Kidney capillary endothelial cell (primary cell): ENCODE data around the gene REEP6.
A peak's percentile ranks its signal among the peaks of the same experiment; 100 is the strongest.
"Not testable (repeated sequence)": the region's sequence is repeated elsewhere in the genome, so short reads cannot be mapped to it uniquely, and the experiment has no call there.

ENCODE experiments used
- DNase-seq: peaks from one replicate; pipeline ENCODE4 v3.0.0-alpha.2; 2018; ENCODE audit warnings: low spot score

Gene REEP6

DNA sequence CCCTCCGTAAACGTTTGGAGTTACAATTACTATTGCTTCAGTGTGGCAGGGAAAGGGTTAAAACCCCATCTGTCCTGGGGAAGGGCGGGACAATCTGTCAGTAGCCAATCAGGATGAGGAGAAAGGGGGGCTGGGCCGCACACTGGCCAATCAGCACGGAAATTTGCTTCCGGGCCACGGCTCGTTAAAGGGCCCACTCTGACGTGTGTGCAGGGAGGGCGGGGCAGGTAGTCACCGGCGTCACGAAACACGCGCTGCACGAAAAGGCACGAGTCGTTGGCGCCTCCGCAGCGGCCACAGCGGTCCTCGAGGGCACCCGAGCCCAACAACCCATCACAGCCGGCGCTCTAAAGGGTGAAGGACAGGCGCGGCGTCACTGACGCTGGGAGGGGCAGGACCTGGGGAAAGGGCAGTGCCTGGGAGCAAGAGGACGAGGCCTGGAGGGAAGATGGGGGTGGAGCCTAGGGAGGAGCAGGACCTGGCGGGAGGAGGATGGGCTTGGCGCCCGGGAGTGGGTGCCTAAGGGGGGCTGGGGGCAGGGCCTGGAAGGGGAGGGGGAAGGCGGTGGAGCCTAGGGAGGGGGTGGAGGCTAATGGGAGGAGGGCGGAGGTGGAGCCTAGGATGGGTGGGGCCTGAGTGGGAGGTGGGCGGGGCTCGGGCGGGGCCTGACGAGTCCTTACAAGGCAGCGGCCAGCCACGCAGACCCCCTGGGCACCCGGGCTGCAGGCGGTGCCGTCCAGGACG is 17.0 kb downstream of the REEP6 start:
- peak; percentile 88 for DNase-seq

DNA sequence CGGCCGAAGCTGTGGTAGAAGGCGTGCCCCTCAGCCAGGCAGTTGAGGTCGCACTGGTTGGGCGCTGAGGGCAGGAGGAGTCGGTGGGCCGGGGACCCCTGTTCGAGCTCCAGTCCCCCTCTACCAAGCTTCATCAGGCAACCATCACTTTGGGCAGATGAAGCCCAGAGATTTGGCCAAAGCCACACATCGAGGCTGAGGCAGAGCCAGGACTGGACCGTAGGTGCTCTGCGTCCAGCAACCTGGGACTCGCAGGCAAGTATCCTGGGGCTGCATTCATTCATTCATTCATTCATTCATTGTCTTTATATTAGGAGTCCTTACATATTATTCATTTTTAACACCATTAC is 17.5 kb downstream of the REEP6 start:
- DNase-seq = no peak

DNA sequence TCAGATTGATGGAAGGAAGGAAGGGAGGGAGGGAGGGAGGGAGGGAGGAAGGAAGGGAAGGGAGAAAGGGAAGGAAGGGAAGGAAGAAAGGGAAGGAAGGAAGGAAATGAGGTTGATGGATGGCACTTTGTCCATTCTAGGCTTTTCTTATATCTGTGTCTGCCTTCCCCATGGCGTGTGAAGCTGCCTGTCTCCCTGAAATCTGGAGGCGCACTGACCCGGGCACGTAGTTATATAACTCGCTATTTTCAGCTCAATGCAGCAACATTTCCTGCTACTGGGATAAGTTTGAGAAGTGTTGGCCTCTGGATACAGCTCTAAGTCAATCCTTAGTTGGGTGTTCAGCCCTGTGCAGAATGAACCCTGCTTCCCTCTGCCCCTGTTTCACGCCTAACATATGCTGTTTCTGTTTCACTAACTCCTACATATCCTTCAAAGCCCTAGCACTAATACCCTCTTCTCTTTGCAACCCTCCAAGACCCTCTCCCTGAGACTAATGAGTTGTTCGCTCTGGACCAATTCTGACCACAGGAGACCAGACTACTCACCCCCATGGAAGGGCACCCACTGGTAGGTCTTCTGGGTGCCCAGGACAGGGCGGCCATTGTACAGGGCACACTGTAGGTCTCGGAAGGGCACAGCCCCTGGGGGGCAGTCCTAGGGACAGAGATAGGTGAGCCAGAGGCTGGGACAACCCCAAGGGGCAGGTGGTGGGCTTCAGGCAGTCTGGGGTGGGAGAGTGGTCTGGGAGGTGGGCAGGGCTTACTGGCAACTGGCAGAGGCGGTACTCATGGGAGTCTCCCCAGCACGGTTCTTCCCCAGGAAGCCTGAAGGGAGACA is 18.8 kb downstream of the REEP6 start:
- DNase-seq = no peak

DNA sequence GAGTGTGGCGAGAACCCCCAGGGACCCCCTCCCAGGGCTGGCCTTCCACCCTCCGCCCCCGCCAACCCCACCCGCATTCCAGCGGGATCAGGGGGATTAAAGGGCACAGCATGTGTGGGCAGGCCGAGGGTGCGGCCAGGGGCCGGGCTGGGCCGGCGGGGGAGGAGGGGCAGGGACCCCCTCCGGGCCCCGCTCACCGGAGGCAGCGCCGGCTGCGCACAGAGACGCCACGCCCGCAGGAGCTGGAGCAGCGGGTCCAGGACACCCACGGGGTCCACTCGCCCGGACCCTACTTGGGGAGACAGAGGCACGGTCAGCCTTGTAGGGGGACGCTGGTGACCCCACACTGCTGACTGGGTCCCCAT is 19.4 kb downstream of the REEP6 start:
- no peak for DNase-seq

DNA sequence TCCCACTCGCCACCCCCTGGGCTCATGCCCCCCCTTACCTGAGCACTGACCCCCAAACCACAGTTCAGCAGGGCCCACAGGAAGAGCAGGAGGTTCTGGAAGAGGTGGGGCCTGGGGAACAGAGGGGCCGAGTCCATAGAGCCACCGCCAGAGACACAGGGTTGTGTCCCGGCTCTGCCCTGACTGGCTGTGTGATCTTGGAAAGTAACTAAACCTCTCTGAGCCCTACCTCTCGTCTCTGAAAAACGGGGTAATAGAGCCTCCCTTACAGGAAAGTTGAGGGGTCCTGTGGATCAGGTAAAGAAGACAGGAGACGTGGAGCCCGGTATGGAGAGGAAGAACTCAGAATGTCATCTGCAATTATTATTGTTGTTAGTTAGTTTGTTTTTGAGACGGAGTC is 19.8 kb downstream of the REEP6 start:
- DNase-seq = no peak

DNA sequence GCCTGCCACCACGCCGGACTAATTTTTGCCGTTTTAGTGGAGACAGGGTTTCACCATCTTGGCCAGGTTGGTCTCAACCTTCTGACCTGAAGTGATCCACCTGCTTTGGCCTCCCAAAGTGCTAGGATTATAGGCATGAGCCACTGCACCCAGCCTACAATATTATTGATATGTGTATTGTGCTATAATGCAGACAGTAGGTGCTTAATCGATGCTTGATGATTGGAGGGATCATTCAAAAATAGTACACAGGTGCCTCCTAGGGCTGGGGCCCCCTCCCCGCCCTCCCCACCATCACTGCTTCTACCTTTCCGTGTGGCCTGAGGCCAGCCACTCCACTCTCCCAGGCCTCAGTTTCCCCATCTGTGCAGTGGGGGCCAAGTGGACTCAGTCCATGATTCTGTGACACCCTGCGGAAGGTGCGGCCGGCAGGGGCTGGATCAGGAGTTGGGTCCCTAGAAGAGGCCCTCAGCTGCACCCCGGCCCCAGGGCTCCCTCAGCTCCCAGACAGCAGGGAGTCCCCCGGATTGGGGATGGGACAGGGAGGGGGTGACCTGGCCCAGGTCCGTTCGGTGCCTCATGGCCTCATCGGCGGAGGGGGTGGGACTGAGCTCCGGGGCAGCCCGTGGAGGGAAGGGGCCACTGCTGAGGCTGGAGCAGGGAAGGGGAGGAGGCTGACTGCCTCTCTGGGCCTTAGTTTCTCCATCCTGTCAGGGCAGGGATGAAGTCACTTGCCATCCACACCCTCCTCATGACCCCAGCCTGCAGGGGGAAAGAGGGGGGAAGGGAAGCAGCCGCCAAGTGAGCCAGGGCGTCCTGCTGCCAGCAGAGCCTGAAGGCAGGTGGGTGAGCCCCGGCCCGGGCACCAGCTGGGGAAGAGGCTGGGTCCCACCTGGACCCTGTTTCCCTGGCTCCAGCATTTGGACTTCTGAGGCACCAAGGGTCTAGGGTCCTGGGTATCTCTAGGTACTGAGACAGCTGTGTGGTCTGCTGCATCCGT is 20.6 kb downstream of the REEP6 start:
- no peak for DNase-seq

DNA sequence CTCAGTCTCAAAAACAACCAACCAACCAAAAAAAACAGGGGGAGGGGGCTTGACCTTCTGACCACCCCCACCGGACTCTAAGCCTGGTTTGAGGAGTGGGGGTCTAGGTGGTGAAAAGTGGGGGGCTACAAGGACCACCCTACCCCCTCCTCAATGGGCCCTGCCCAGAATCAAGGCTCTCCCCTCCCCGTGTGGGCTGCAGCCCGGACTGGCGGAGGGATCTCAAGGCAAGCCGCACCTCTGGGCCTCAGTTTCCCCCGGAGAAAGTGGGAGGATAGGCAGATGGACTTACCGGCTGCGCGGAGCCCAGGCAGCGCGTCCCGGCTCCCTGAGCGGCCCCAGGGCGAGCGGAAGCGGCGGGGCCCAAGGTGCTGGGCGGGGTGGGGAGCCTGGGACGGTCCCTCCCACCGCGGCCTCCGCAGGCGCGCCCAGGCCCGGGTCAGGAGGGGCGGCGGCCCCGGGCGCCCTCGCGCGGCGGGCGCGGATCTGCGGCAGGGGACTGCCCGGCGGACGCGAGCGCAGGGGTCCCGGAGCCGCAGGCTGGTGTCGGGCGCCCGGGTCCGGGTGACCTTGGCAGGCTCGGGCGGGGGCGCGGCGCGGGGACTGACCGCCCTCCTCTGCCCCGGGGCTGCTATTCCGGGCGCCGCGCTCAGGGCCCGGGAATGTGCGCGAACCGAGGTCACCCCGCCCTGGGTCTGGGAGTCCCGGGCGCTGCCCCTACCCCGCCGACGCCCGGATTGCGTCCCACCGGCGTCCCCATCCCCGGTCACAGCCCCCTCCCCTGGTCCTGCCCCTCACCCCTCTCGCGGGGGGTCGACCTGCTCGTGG is 21.9 kb downstream of the REEP6 start, which contains the start of gene ADAMTSL5:
Gene ADAMTSL5 (minus strand): TSS at position 349 of the 828 bp plus-strand sequence. CDS start 2,076 bp downstream, outside the sequence.
- no peak for DNase-seq

DNA sequence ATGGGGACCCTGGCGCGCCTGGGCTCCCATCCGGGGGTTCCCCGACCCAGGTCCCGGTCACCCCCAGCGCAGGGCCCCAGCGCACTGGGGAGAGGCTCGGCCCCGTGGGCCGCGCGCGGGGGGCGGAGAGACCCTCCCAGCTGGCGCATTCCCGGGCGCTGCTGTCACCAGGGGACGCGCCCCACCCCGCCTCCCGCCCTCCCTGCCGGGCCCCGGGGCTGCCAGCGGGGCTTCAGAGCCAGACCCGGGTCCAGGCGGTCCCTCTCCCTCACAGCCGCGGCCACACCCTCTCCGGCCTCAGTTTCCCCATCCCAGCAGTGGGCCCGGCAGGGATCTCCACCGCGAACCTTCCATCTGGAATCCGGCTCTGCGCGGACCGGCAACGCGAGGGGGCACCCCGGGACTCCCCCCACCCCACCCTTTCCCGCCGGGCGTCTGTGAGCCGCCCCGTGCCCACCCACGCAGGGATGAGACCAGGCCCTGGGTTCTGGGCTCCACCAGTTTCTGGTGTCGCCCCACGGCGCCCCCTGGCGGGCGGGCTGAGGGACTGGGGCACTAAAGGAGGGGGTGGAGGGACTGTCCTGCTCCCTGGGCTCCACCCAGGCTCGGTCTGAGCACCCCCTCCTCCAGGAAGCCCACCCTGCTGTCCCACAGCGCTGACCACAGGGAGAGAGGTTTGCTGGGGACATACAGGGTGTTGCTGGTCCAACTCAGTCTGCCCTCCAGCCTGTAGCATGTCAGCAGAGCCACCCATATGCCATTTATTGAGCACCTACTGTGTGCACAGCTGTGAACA is 22.7 kb downstream of the REEP6 start:
- no peak for DNase-seq

DNA sequence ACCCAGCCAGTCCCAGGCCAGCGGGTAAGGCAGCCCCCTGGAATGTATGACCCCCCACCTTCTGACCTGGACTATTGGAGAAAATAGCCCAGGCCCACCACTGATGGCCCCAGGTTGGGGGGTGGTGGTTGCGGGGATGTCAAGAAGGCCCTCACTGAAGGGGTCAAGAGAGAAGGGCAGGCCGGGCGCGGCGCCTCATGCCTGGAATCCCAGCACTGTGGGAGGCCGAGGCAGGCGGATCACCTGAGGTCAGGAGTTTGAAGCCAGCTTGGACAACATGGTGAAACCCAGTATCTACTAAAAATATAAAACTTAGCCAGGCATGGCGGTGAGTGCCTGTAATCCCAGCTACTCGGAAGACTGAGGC is 23.3 kb downstream of the REEP6 start:
- no peak for DNase-seq

DNA sequence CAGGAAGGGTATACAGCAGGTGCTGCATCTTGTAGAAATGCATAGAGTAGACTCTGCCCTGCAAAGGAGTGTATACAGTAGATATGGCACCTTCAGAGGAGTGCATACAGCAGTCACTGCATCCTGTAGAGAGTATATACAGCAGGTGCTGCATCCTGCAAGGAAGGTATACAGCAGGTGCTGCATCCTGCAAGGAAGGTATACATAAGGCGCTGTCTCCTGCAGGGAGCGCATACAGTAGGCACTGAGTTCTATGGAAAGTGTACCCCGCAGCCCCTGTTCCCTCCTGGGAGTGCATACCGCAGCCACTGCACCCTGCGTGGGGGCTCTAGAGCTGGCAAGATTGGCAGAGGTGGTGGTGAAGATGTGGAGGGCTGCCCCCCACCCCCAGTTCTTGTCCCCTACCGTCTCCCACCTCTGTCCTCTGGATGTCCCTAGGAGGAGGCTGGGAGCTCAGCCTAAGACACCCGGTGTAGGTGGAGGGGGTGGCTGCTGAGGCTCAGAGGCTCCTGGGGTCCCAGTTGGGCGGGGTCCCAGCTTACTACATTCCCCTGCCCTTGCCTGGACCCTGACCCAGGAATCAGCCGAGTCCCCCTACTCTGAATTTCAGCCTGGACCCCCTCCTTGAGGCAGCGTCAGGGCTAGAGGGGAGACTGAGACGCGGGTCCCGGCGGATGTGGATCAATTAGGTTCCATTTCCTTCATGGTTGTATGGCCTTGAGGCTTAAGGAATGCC is 24.2 kb downstream of the REEP6 start:
- DNase-seq = no peak

DNA sequence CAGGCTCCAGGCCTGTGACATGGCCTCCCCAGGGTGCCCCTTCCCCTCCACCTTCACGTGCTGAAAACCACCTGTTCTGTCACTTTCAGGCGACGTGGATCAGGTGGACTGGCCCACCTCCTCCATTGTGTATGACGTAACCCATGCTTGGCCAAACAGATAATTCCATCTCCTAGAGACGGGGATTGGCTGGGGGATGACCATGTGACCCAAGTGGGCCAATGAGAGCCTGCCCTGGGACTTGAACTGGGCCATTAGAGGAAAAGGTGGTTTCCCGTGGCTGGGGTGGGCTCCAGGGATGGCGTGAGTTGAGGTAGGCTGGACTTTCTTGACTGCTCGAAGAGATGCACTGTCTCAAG is 25.4 kb downstream of the REEP6 start:
- no peak for DNase-seq

DNA sequence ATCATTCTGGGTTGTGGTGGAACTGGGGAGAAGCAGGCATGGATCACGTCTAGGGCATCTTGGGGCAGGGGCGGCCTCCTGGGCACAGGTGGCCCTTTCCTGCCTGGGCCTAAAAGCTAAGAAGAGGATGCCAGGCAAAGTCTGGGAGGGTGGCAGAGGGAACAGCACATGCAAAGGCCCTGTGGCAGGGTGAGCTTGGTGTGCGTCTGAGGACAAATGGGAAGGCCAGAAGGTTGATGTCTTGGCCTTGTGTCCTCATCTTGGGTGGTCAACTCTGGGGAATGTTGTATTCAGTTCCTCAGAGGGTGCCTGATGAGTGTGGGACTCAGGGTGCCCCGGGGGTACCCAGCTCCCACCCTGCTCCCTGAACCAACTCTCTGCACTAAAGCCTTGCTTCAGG is 27.5 kb downstream of the REEP6 start:
- no peak for DNase-seq

DNA sequence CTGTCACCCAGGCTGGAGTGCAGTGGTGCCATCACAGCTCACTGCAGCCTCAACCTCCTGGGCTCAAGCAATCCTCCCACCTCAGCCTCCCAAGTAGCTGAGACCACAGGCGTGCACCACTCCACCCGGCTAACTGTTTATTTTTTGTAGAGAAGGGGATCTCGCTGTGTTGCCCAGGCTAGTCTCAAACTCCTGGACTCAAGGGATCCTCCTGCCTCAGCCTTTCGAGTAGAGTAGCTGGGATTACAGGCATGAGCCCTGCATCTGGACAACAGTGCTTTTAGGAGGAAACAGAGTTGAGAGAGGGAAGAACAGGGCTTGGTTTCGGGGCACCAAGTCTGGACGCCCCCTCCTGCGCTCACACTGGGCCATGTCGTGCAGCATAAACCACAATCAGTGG is 28.8 kb downstream of the REEP6 start:
- not testable (repeated sequence) for DNase-seq

DNA sequence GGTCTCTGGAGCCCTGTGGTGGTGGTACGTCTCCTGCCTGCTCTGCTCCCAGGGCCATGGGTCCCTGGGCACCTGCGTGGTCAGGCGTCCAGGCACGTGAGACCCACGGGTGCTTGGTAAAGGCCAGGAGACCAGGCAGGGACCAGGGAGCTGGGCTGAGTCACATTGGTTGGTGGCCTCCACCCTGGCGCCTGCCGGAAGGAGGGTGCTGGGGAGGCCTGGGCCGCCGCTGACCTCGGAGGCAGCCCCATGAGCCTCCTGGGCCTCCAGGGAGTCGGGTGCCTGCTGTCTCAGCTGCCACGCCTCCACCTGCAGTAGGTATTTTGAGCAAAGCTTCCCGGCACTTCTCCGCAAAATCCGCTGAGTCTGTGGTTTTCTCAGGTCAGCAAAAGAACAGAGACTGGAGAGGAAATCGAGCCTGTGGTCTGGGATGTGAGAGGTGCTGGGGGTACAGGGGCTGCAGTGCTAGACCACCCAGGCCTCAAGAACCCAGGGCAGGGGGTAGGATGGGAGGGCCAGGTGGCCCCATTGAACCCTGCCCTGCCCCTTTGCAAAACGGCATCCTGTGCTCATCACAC is 29.3 kb downstream of the REEP6 start:
- no peak for DNase-seq

DNA sequence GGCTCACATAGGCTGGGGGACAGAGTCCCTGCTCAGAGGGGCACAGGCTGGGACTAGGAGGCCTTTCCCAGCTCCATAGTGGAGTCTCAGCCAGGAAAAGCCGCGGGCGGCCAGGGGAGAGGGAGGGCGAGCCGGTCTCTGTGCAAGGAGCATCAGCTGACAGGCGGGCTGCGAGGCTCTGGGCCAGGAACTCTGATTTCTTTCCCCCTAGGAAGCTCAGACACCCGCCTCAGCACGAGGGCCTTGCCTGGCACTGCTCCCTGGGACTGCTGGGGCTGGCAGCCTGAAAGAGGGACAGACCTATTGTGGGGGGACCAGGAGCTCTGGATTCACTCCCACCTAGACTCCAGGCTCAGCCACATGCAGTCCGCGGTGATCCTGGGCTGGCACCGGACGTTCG is 30.7 kb downstream of the REEP6 start:
- no peak for DNase-seq

DNA sequence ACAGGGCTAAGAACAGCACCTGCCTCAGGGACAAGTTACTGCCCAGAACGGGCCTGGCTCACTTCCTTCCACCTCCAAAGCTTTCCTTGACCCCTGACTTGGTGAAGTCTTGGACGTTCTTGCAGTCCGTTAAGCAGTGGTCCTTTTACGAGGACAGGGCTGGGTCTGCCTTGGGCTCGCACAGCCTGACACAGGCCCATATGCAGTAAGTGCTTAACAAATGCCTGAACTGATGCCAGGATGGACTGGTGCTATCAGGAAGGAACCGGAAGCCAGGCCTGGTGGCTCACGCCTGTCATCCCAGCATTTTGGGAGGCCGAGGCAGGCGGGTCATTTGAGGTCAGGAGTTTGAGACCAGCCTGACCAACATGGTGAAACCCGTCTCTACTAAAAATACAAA is 31.1 kb downstream of the REEP6 start:
- DNase-seq = no peak

DNA sequence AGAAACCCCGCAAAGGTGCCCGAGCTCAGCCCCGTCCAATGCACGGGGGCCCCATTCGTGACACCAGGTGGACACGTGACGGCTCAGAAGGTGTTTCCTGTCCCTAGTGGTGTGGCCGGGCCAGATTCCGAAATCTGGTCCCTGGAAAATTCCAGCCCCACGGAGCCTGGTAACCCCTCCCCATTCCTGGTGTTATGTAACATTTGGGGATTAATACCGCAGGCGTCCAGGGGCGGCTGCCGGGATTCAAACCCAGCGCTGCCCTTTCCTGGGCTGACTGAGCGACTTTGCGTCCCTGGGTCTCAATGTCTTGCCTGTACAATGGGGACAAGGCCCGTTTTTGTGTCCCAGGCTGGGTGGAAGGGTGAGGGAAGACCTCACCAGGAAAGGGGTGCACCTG is 31.9 kb downstream of the REEP6 start:
- DNase-seq = no peak

DNA sequence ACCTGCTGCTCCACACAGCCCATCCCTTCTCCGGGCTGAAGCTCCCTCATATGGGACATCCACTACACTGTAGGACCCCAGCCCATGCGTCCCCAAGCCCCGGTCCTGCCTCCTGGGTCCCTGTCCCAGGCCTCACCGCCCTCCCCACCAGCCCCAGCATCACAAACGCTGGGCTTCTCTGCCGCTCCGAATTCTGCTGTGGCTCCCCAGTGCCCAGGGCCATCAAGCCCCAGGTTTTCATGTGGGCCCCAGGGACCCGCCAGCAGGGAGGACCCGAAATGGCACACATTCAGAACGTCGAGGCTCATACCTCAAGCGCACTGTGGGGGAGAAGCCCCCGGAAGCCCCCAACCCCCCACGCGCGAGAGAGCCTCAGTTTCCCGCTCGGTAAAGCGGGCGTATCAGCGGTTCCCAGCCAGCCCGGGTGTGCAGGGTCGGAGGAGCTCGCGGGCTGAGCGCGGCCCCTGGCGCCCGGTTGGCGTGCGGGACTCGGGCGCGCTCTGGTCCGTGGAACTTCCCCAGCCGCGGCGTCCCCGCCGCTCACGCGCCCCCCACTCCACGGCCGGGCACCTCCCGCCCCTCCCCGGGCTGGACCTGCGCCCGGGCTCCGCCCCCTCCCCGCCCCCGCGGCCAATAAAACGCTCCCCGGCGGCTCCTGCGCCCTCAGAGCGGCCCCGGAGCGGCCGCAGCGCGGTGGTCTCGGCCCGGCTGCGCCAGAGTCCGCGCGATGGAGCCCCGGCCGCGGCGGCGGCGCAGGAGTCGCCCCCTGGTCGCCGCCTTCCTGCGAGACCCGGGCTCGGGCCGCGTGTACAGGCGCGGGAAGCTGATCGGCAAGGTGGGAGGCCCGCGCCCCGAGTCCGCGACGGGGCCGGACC is 32.7 kb downstream of the REEP6 start, which contains the start of gene PLK5:
Gene PLK5 (plus strand): TSS at position 666 of the 875 bp plus-strand sequence. CDS start 2,920 bp downstream, outside the sequence.
- DNase-seq = no peak
